Stimulated activated CD8-positive, alpha-beta memory T cell treated with anti-CD3 and anti-CD28 coated beads, Interleukin-15, amount 100 ng/mL, for 1 hour (primary cell): ENCODE data around the gene PNMA1.

Experiments used
- DNase-seq: peaks from one replicate; pipeline ENCODE4 v3.0.0-alpha.2; 2020; ENCODE audit warnings: low read depth

Gene PNMA1

GRCh38 chr14:73736842-73737241 is 22.7 kb upstream of the PNMA1 start:
- no peak for DNase-seq

DNA sequence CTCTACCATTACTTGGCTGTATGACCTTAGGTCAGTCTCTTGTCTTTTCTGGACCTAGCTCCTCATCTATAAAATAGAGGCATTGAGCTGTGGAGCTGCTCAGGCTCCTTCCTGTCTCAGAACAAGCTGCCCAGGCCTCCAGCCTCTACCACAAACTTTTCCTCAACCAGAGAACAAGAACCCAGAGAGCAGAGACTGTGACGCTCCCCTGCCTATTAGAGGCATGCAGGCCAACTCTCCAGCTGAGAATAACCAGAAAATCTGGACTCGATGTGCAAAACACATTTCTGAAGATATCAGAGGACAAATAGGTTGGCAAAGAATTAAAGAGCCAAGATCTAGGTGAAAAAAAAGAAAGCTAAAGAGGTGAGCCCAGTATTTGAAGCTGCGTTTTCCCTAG is 17.8 kb upstream of the PNMA1 start:
- DNase-seq: no peak

DNA sequence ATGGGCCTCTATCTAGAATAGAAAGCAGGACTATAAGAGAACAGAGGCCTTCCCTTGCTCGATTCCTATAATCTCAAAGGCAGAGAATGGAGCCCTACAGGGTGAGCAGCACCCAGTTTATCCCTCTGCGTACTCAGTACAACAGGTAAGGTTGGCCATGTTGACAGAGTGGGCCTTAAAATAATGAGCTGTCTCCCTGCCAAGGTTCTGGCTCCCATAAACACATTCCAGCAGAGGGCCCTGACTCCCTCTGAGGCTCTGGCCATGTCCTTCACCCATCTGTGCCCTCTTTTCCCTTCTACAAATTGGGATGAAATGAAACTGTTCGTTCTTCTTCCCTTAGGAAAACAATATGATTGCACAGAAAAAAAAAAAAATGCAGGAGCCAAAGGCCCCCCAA is 16.9 kb upstream of the PNMA1 start:
- no peak for DNase-seq

GRCh38 chr14:73729556-73730265 is 15.5 kb upstream of the PNMA1 start:
- DNase-seq: no peak

DNA sequence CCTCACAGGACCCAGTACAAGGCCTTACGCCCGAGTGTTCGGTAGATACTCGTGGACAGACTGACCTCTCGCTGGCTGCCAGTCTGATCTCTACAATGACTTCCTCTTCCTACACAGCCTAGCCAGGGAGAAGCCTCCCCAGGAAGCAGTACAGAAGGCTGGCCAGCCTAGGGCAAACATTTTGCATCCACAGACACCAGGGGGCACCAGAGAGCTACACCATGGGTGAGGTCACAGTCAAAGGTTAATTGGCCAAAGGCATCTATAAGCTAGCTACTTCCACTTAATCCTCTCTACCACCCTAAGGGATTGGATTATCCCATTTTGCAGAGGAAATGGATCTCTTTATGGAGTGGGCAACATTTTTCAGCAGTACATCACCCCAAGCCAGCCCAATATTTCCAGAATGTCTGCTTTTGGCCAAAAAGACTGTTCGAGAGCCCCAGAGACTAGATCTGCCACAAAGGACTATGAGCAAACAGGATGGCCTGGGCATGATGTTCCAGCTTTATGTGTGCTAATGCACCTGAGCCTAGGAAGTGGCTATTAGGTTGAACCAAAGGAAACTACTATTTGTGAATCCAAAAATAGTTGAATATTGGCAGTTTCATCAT is 14.6 kb upstream of the PNMA1 start:
- peak; percentile 86 for DNase-seq

- no peak for DNase-seq
Observed at GRCh38 chr14:73727166-73727565, 13.0 kb upstream of the PNMA1 start.

DNA sequence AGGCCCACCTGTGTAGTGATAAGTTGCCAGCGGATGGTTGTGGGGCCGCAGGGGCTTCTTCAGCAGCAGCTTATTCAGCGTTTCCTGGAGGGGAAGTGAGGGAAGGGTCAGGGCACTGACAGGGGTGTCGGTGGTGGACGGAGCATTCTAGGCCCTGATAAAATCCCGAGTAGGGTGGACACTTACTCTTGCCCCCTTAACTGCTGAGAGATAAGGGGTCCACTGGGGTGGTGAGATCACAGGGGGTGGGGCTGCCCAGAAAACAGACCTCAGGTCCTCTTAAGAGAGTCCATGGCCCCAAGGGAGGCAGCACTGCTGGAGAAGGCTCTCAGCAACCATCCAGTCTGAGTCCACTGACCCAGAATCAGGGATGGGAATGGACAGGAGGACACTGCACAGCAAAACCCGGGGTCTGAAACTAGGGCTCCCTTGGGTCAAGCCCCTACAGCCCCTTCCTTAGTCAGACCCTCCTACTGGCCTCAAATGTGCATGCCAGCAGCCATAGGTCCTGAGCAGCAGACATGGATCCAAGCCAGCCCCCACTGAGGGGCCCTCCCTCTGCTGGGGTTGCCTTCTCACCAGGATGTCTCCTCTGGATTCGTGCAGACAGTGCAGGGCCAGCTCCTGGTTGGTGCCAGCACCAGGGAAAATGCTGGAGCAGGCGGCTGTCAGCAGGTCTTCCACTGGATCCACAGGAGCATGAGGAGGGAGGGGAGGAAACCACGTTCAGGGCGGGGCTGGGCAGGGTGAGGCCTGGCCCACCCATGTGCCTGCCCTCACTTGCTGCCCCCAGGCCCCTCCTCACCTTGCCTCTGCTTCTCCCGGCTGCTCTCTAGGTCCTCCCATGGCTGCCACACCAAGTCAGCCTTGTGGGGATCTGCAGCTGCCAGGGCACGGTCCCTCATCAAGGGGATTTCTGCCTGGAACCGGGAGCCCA is 12.1 kb upstream of the PNMA1 start:
- no peak for DNase-seq

DNA sequence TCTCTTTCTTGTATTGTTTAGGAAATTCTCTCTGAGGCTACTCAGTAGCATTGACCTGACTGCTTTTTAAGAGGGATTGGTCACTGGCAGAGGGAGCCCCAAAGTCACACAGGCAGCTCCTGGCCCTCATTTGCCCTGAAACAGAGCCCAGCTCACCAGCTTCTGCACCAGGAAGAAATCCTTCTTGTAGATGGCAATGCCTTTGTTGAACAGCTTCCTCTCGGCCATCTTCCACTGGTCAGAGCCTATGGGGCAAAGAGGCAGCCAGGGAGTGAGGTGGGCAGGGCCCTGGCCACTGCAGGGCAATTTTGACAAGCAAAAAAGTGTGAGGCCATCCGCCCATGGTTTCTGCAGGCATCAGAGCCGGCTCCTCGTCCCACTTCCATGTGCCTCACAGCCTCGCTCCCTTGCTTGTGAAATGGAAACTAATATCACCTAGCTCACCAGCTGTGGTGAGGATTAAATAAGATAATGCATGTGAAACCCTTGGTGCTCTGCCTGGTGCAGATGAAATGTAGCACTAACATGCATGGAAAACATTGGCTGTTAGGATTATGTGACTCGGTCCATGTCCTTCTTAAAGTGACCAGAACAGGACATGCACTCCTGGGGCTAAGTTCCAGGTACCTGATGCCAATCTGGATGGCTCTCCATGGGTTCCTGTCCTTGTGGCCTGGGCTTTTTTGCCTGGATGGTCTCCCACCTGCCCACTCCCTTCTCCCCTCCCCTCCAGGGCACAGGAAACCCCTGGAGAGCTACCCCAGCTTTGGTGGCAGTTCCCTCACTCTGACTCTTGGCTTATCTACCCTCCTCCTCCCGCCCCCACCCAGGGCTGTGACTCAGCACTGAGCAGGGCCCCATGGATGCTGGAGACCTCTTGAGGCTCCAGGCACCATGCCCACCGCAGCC is 11.2 kb upstream of the PNMA1 start:
- no peak for DNase-seq

DNA sequence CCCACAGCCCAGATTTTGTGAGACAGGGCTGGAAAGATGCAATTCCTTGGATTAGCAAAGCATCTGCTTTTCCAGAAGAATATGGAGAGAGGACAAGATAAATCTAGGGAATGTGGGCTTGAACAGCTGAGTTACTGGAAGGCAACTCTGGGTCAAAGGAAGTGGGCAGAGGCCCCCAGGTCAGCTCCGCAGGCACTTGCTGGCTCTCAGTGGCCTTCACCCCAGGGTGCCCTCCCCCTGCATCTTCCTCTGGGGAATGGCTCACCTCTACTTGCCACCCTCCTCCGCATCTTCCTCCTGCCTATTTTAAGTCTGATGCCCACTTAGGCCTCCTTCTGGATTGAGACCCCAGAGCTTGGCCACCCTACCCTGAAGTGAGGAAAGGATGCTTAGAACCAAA is 10.5 kb upstream of the PNMA1 start:
- no peak for DNase-seq

- DNase-seq: no peak
Observed at GRCh38 chr14:73723797-73724661, 9.8 kb upstream of the PNMA1 start.

DNA sequence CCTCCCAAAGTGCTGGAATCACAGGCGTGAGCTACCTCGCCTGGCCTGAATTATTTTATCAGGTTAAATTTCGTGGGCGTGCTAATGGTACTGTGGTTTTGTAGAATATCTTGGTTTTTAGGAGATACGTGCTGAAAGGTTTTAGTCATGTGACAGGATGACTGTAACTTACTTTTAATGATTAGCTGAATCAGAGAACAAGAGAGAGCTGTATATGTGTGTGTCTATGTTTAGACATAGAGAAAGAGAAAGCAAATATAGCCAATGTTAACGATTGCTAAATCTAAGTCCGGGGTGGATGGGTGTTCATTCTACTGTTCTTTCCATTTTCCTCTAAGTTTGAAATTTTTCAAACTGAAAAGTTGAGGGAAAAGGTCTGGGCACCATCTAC is 9.2 kb upstream of the PNMA1 start:
- DNase-seq: no peak

DNA sequence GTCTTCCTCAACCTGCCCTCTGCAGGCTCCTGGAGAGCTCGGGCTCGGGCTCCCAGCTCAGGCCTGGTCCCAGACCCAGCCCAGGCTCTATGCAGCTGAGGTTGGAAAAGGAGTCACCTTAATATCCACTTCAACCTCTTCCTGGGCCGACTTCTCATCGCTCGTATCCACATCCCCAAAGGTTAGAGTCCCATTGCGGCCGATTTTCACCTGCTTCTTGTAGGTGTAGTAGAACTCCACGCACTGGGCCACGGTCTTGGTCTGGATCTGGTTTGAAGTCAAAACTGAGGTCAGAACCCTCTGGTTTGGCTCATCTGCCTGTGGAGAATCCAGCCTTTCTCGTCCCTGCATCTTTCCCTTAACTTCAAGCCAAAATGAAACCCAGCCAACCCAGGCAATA is 8.4 kb upstream of the PNMA1 start:
- no peak for DNase-seq

DNA sequence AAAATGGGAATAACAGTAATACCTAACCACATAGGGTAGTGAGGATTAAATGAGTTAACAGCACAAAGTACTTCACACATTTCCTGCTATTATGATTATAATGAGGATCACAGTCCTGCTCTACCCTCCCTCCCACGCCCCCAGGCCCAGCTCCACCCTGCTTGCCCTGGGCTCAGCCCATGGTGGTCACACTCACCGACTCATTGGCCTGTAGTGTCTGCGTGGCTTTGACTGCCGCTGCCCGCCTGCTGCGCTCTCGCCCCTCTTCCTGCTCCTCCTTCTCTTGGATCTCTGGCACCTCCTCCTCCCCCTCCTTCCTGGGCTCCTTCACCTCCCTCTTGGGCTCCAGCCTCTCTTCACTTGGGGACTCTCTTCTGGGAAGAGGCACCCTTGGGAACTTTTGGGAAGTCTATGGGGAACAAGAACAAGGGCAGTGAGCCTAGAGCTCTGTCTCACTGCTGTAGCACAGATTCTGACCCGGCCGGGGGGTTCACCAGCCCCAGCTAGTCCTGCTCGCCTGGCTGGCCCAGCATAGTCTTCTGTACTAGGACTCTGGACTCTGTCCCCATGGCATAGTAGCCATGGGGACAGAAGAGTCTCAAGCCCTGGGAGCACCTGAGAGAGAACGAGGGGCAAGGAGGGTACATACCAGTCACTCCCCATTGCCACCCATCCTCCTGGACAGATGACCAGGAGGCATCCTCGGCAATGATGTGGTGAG is 7.1 kb upstream of the PNMA1 start:
- DNase-seq: no peak

- DNase-seq: no peak
Observed at GRCh38 chr14:73720636-73721035, 6.5 kb upstream of the PNMA1 start.

- DNase-seq: no peak
Observed at GRCh38 chr14:73719791-73720190, 5.6 kb upstream of the PNMA1 start.

DNA sequence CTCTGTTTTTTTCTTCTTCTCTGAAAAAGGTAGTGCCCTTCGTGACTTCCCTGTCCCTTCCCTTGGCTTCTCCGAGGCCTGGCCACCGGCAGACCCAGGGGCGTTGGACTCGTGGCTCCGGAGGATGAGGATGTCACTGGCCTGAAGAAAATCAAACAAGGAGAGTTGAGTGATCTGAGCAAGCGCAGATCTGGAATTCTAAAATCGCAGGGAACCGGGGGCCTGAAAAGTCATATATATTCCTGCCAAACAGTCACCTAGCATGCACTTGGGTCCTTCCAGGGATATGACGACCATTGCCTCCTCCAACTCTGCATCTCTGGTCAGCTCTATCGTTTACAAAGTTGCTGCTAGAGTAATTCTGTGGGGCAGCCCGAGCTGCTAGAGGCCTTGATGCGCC is 5.2 kb upstream of the PNMA1 start:
- no peak for DNase-seq

- DNase-seq: no peak
Observed at GRCh38 chr14:73718418-73719251, 4.5 kb upstream of the PNMA1 start.

GRCh38 chr14:73717711-73718417 is 3.7 kb upstream of the PNMA1 start:
- DNase-seq: no peak

- no peak for DNase-seq
Observed at GRCh38 chr14:73717266-73717665, 3.1 kb upstream of the PNMA1 start.
